WERI-Rb-1 (cell line): Measurements from ENCODE around the gene UTP20.

Experiments used
- DNase-seq: peaks from one replicate; pipeline ENCODE4 v3.0.0-alpha.2; 2020
- H3K27ac ChIP-seq: fragments of 250-450 bp; sonication (Bioruptor Pico); 2 replicates; pipeline ENCODE4 v1.5.1; 2020; ENCODE audit warnings: mild to moderate bottlenecking, moderate library complexity
- H3K27me3 ChIP-seq: fragments of 250-450 bp; sonication (Bioruptor Pico); 2 replicates; pipeline ENCODE4 v1.5.1; 2021; ENCODE audit warnings: mild to moderate bottlenecking, low read depth, moderate library complexity; ENCODE audit not compliant: insufficient read depth, severe bottlenecking
- H3K36me3 ChIP-seq: fragments of 250-450 bp; sonication (Bioruptor Pico); 2 replicates; pipeline ENCODE4 v1.5.1; 2020; ENCODE audit warnings: mild to moderate bottlenecking, moderate library complexity
- H3K4me3 ChIP-seq: 2 replicates; pipeline ENCODE4 v1.5.1; 2011; ENCODE audit warnings: low read depth, mild to moderate bottlenecking, control low read depth, low read length
- H3K9me3 ChIP-seq: fragments of 250-450 bp; sonication (Bioruptor Pico); 2 replicates; pipeline ENCODE4 v1.5.1; 2021; ENCODE audit warnings: mild to moderate bottlenecking, moderate library complexity; ENCODE audit not compliant: severe bottlenecking
- CTCF ChIP-seq: IDR thresholded peaks from 2 replicates; pipeline ENCODE4 v1.5.1; 2011; ENCODE audit warnings: low read depth, mild to moderate bottlenecking, control low read depth, inconsistent platforms, low read length

Gene UTP20

GRCh38 chr12:101277443-101277842, 2.5 kb upstream of the UTP20 start:
- Histone ChIP-seq H3K27me3 (no peaks in the 10 kb centered on the region), H3K9me3 (no peaks in the 10 kb centered on the region), H3K36me3 (peaks cover 8% of the 10 kb centered on the region; the same call in 1 of the 2 replicates), H3K4me3 (no peak overlapping the region), H3K27ac (no peak overlapping the region)
- TF ChIP-seq CTCF: no peak
- DNase-seq: no peak

- Histone ChIP-seq H3K9me3 (no peaks in the 10 kb centered on the region), H3K27ac (no peak overlapping the region), H3K27me3 (no peaks in the 10 kb centered on the region), H3K4me3 (no peak overlapping the region), H3K36me3 (peaks cover 25% of the 10 kb centered on the region)
- TF ChIP-seq CTCF: no peak
- DNase-seq: no peak
Observed at GRCh38 chr12:101287357-101287756, 7.5 kb downstream of the UTP20 start.

- no peaks in the 10 kb centered on the region for H3K9me3 ChIP-seq
- no peak overlapping the region for H3K4me3 ChIP-seq
- no peaks in the 10 kb centered on the region for H3K27me3 ChIP-seq
- DNase-seq: no peak
- no peak for TF ChIP-seq CTCF
- H3K36me3 ChIP-seq: peaks cover 36% of the 10 kb centered on the region
- no peak overlapping the region for H3K27ac ChIP-seq
Observed at GRCh38 chr12:101297661-101298060, 17.8 kb downstream of the UTP20 start.

- TF ChIP-seq CTCF: no peak
- no peak for DNase-seq
- Histone ChIP-seq H3K4me3 (no peak overlapping the region), H3K27me3 (no peaks in the 10 kb centered on the region), H3K36me3 (peaks cover 40% of the 10 kb centered on the region), H3K9me3 (no peaks in the 10 kb centered on the region), H3K27ac (no peak overlapping the region)
Observed at GRCh38 chr12:101298426-101298825, 18.5 kb downstream of the UTP20 start.

GRCh38 chr12:101299346-101299745, 19.4 kb downstream of the UTP20 start:
- no peak for TF ChIP-seq CTCF
- peaks cover 37% of the 10 kb centered on the region for H3K36me3 ChIP-seq
- H3K9me3 ChIP-seq: no peaks in the 10 kb centered on the region
- DNase-seq: no peak
- no peak overlapping the region for H3K27ac ChIP-seq
- no peak overlapping the region for H3K4me3 ChIP-seq
- H3K27me3 ChIP-seq: no peaks in the 10 kb centered on the region

- H3K27ac ChIP-seq: no peak overlapping the region
Observed at GRCh38 chr12:101299931-101300330, 20.0 kb downstream of the UTP20 start.

More at GRCh38 chr12:101299931-101300330, 20.0 kb downstream of the UTP20 start:
- TF ChIP-seq CTCF: no peak
- H3K4me3 ChIP-seq: no peak overlapping the region
- DNase-seq: no peak
- H3K9me3 ChIP-seq: no peaks in the 10 kb centered on the region
- H3K27me3 ChIP-seq: no peaks in the 10 kb centered on the region
- H3K36me3 ChIP-seq: peaks cover 33% of the 10 kb centered on the region
